Daoy (cell line): Measurements from ENCODE around the gene CYP2F1. TPM values are rescaled to one million over a fixed set of nuclear protein-coding genes. Genes with fewer than 3 reads are reported as not detected.
"Not testable (repeated sequence)": the region's sequence is repeated elsewhere in the genome, so short reads cannot be mapped to it uniquely, and the experiment has no call there.

Source experiments
- DNase-seq: peaks from one replicate; pipeline ENCODE4 v3.0.0-alpha.2; 2015; ENCODE audit warnings: low read depth
- total RNA-seq: library from RNA; depleted of rRNA; stranded (reverse); fragments of >200 nt; shearing (Covaris generic); gene quantifications from 2 replicates; pipeline ENCODE4 v1.2.3, GENCODE V29; 2014

The CYP2F1 gene
- total RNA-seq, 1 experiment from 2014 or later, result not detected

GRCh38 chr19:41127362-41127761 is 13.1 kb downstream of the CYP2F1 start:
- not testable (repeated sequence) for DNase-seq

- DNase-seq, result peak; percentile 90
These were observed 13.6 kb downstream of the CYP2F1 start for GRCh38 chr19:41127801-41128300.

GRCh38 chr19:41128692-41129091 is 14.5 kb downstream of the CYP2F1 start:
- DNase-seq, result no peak

- no peak for DNase-seq
These were observed 17.0 kb downstream of the CYP2F1 start for GRCh38 chr19:41131186-41131585.

GRCh38 chr19:41133260-41133659 is 19.0 kb downstream of the CYP2F1 start:
- no peak for DNase-seq

- DNase-seq, result no peak
These were observed 20.4 kb downstream of the CYP2F1 start for GRCh38 chr19:41134616-41135015.

- peak; percentile 51 for DNase-seq
These were observed 21.5 kb downstream of the CYP2F1 start for GRCh38 chr19:41135390-41136384.

GRCh38 chr19:41136636-41137455 is 22.6 kb downstream of the CYP2F1 start:
- no peak for DNase-seq

- DNase-seq, result peak; percentile 80
These were observed 30.2 kb downstream of the CYP2F1 start for GRCh38 chr19:41144403-41144802.

- peak; percentile 72 for DNase-seq
These were observed 35.6 kb downstream of the CYP2F1 start for GRCh38 chr19:41149831-41150230.

- not testable (repeated sequence) for DNase-seq
These were observed 36.8 kb downstream of the CYP2F1 start for GRCh38 chr19:41150986-41151385.

- peak; percentile 61 for DNase-seq
These were observed 39.8 kb downstream of the CYP2F1 start for GRCh38 chr19:41154060-41154459.

GRCh38 chr19:41156207-41156606 is 42.0 kb downstream of the CYP2F1 start:
- DNase-seq, result no peak

- no peak for DNase-seq
These were observed 45.6 kb downstream of the CYP2F1 start for GRCh38 chr19:41159881-41160280.

GRCh38 chr19:41161903-41162302 is 47.7 kb downstream of the CYP2F1 start:
- no peak for DNase-seq

GRCh38 chr19:41166944-41167804 is 52.9 kb downstream of the CYP2F1 start:
- no peak for DNase-seq

GRCh38 chr19:41172297-41173164 is 58.3 kb downstream of the CYP2F1 start:
- no peak for DNase-seq

GRCh38 chr19:41174297-41174928 is 60.2 kb downstream of the CYP2F1 start:
- DNase-seq, result no peak
